HepG2 (cell line): Measurements from ENCODE around the gene MSI2. TPM values are rescaled to one million over a fixed set of nuclear protein-coding genes. Genes with fewer than 3 reads are reported as not detected.

ENCODE experiments used
- CCAR2 ChIP-seq: fragments of 200-400 bp; formaldehyde crosslinking; optimal IDR thresholded peaks from 2 replicates; pipeline ENCODE3; 2018; ENCODE audit warnings: low read depth, mild to moderate bottlenecking, low read length, moderate library complexity
- CEBPG ChIP-seq: IDR thresholded peaks from 2 replicates; pipeline ENCODE4 v1.6.1; 2016
- E2F1 ChIP-seq: sonication (generic); formaldehyde crosslinking; IDR thresholded peaks from 2 replicates; pipeline ENCODE4 v1.5.0; 2020; ENCODE audit warnings: missing genetic modification reagents
- ELK4 ChIP-seq: sonication (generic); formaldehyde crosslinking; IDR thresholded peaks from 2 replicates; pipeline ENCODE4 v1.9.0; 2021; ENCODE audit warnings: missing genetic modification reagents, borderline replicate concordance
- GLI4 ChIP-seq: sonication (generic); formaldehyde crosslinking; IDR thresholded peaks from 2 replicates; pipeline ENCODE4 v1.5.1; 2020; ENCODE audit warnings: missing genetic modification reagents, mild to moderate bottlenecking, moderate library complexity, borderline replicate concordance
- HNRNPL ChIP-seq: fragments of 200-400 bp; formaldehyde crosslinking; IDR thresholded peaks from 2 replicates; pipeline ENCODE4 v1.6.1; 2017; ENCODE audit warnings: mild to moderate bottlenecking, low read depth, low read length
- LRRFIP1 ChIP-seq: sonication (generic); formaldehyde crosslinking; conservative IDR thresholded peaks from 2 replicates; pipeline ENCODE4 v1.4.0; 2020; ENCODE audit warnings: missing genetic modification reagents
- PLRG1 ChIP-seq: fragments of 450-650 bp; conservative IDR thresholded peaks from 2 replicates; pipeline ENCODE4 v1.6.1; 2016
- SMARCE1 ChIP-seq: fragments of 450-650 bp; IDR thresholded peaks from 2 replicates; pipeline ENCODE4 v1.6.1; 2017; ENCODE audit warnings: borderline replicate concordance
- SRY ChIP-seq: sonication (generic); formaldehyde crosslinking; IDR thresholded peaks from 2 replicates; pipeline ENCODE4 v1.8.0; 2022; ENCODE audit warnings: mild to moderate bottlenecking, missing genetic modification reagents
- THRA ChIP-seq: sonication (generic); formaldehyde crosslinking; IDR thresholded peaks from 2 replicates; pipeline ENCODE4 v1.4.0; 2020; ENCODE audit warnings: missing genetic modification reagents, borderline replicate concordance
- ZBTB46 ChIP-seq: sonication (generic); formaldehyde crosslinking; IDR thresholded peaks from 2 replicates; pipeline ENCODE4 v1.4.0; 2020; ENCODE audit warnings: mild to moderate bottlenecking, missing genetic modification reagents, borderline replicate concordance
- ZFP82 ChIP-seq: sonication (generic); formaldehyde crosslinking; IDR thresholded peaks from 2 replicates; pipeline ENCODE4 v1.5.1; 2020; ENCODE audit warnings: mild to moderate bottlenecking, missing genetic modification reagents, borderline replicate concordance
- ZMYM2 ChIP-seq: sonication (generic); formaldehyde crosslinking; IDR thresholded peaks from 2 replicates; pipeline ENCODE4 v1.8.0; 2022; ENCODE audit warnings: mild to moderate bottlenecking, missing genetic modification reagents
- ZNF121 ChIP-seq: sonication (generic); formaldehyde crosslinking; IDR thresholded peaks from 2 replicates; pipeline ENCODE4 v1.5.0; 2020; ENCODE audit warnings: mild to moderate bottlenecking, missing genetic modification reagents
- ZNF224 ChIP-seq: sonication (generic); formaldehyde crosslinking; IDR thresholded peaks from 2 replicates; pipeline ENCODE4 v1.5.0; 2020; ENCODE audit warnings: mild to moderate bottlenecking, missing genetic modification reagents
- ZNF230 ChIP-seq: sonication (generic); formaldehyde crosslinking; IDR thresholded peaks from 2 replicates; pipeline ENCODE4 v1.4.0; 2020; ENCODE audit warnings: mild to moderate bottlenecking, missing genetic modification reagents
- ZNF331 ChIP-seq: sonication (generic); formaldehyde crosslinking; IDR thresholded peaks from 2 replicates; pipeline ENCODE4 v1.4.0; 2020; ENCODE audit warnings: missing genetic modification reagents
- ZNF557 ChIP-seq: sonication (generic); formaldehyde crosslinking; IDR thresholded peaks from 2 replicates; pipeline ENCODE4 v1.4.0; 2020; ENCODE audit warnings: missing genetic modification reagents
- ZNF567 ChIP-seq: sonication (generic); formaldehyde crosslinking; IDR thresholded peaks from 2 replicates; pipeline ENCODE4 v1.8.1; 2023; ENCODE audit warnings: mild to moderate bottlenecking, missing genetic modification reagents, borderline replicate concordance
- ZNF607 ChIP-seq: sonication (generic); formaldehyde crosslinking; IDR thresholded peaks from 2 replicates; pipeline ENCODE4 v1.5.1; 2020; ENCODE audit warnings: missing genetic modification reagents, mild to moderate bottlenecking, borderline replicate concordance
- ZNF7 ChIP-seq: IDR thresholded peaks from 2 replicates; pipeline ENCODE4 v1.6.1; 2016; ENCODE audit warnings: missing biosample characterization, missing genetic modification reagents
- ZNF740 ChIP-seq: sonication (generic); formaldehyde crosslinking; IDR thresholded peaks from 2 replicates; pipeline ENCODE4 v1.4.0; 2020; ENCODE audit warnings: missing genetic modification reagents
- ZNF850 ChIP-seq: sonication (generic); formaldehyde crosslinking; conservative IDR thresholded peaks from 2 replicates; pipeline ENCODE4 v1.9.0; 2021; ENCODE audit warnings: mild to moderate bottlenecking, missing genetic modification reagents
- polyA plus RNA-seq, 8 experiments: library from polyadenylated mRNA; depleted of rRNA in 3 of 8; stranded (reverse) in 7 of 8; unstranded in 1 of 8; fragments of >200 nt; fragmentation: Illumina TruSeq in 4 of 8; extraction: Trizol in 4 of 8; gene quantifications; 2 replicates each; pipeline versions ENCODE4 v1.2.1 to v1.2.3, GENCODE V29; 2011 to 2016; ENCODE audit warnings: low read depth in 4 of 8, missing spikeins in 1 of 8, mixed read lengths in 1 of 8; ENCODE audit not compliant: insufficient read depth in 1 of 8
- total RNA-seq, 5 experiments: library from RNA; depleted of rRNA; stranded (reverse); fragments of >200 nt; fragmentation: Illumina TruSeq; extraction: Trizol; gene quantifications; 2 replicates each; pipeline ENCODE4 v1.2.3, GENCODE V29; 2016; ENCODE audit warnings: low read depth in 1 of 5

The MSI2 gene
- total and polyA plus RNA-seq, 2 of the 13 experiments (the other 11 are each of a cell fraction or from before 2014, with no cell fraction given) = 77.5 to 78.4 TPM

DNA sequence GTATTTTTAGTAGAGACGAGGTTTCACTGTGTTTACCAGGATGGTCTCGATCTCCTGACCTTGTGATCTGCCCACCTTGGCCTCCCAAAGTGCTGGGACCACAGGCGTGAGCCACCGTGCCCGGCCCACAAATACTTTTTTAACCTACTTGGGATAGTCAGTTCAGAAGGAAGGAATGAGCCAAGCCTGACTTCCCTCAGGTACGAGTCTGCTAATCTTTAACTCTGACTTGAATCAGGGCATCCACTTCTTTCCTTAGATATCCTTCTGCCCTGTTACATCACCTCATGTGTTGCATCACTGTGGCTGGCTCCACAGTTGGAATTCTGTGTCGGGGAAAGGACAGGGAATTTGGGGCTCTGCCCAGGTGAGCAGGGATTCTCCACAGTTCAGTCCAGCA, 120.8 kb downstream of the MSI2 start (continued):
- TF ChIP-seq ZNF740 = no peak
- TF ChIP-seq ZNF557 (CRISPR knock-in tag) = no peak
- no peak for TF ChIP-seq ZNF850 (CRISPR knock-in tag)
- no peak for TF ChIP-seq SRY (CRISPR knock-in tag)
- no peak for TF ChIP-seq ZFP82
- TF ChIP-seq HNRNPL = no peak
- TF ChIP-seq ZNF607 (CRISPR knock-in tag) = no peak
- TF ChIP-seq ZMYM2 (CRISPR knock-in tag) = peak; percentile 49; the same call in 1 of the 2 replicates
- no peak for TF ChIP-seq SMARCE1
- TF ChIP-seq CCAR2 = no peak
- TF ChIP-seq ZNF7 (CRISPR knock-in tag) = no peak
- TF ChIP-seq ZNF224 (CRISPR knock-in tag) = no peak
- TF ChIP-seq CEBPG (CRISPR knock-in tag) = peak; percentile 100
- no peak for TF ChIP-seq E2F1 (CRISPR knock-in tag)
- no peak for TF ChIP-seq PLRG1
- no peak for TF ChIP-seq ELK4 (CRISPR knock-in tag)
- peak; percentile 81; the same call in 1 of the 2 replicates for TF ChIP-seq THRA (CRISPR knock-in tag)
- peak; percentile 92 for TF ChIP-seq ZNF331 (CRISPR knock-in tag)
- TF ChIP-seq ZBTB46 (CRISPR knock-in tag) = no peak
- TF ChIP-seq GLI4 (CRISPR knock-in tag) = no peak
- no peak for TF ChIP-seq LRRFIP1 (CRISPR knock-in tag)
- no peak for TF ChIP-seq ZNF567 (CRISPR knock-in tag)
- TF ChIP-seq ZNF230 (CRISPR knock-in tag) = no peak
- peak; percentile 28; the same call in 1 of the 2 replicates for TF ChIP-seq ZNF121 (CRISPR knock-in tag)
